HCT116 (cell line): Measurements from ENCODE around the gene USP31. TPM values are rescaled to one million over a fixed set of nuclear protein-coding genes. Genes with fewer than 3 reads are reported as not detected.

Source experiments
- ATAC-seq: fragments of 200-7000 bp; cut with Tn5 transposase; 2 replicates; pipeline ENCODE4 v1.9.1; 2020; ENCODE audit warnings: mild to moderate bottlenecking, moderate library complexity
- BruUV-seq: library from RNA; stranded (reverse); fragments of 400-500 nt; replicated peaks from 2 replicates; lab custom pipeline; 2021; lab: Mats Ljungman, UMichigan
- CTCF ChIA-PET: fragments of 300-600 bp; sonication (Branson Sonifier 250); formaldehyde crosslinking; loops from one replicate; lab custom pipeline; 2021; ENCODE audit warnings: antibody characterized with exemption; lab: Charles Lee
- POLR2A ChIA-PET: fragments of 300-600, 350-600 bp; sonication (Branson Sonifier 250); formaldehyde crosslinking; loops from one replicate; lab custom pipeline; 2021; ENCODE audit warnings: antibody characterized with exemption; lab: Charles Lee
- RAD21 ChIA-PET, 2 experiments: fragments of 300-600 bp; sonication (Branson Sonifier 250); formaldehyde crosslinking; loops; one replicate each; lab custom pipeline; 2023; ENCODE audit warnings: low total read pairs in 2 of 2; ENCODE audit not compliant: uncharacterized antibody in 2 of 2, unreplicated experiment in 2 of 2, low non-redundant PET in 1 of 2; lab: Charles Lee
- DNase-seq: peaks from one replicate; pipeline ENCODE4 v3.0.0-alpha.2; 2010; ENCODE audit warnings: low read depth, low spot score
- H2AFZ ChIP-seq: fragments of 200-600 bp; shearing (Covaris generic), sonication (generic); 2 replicates; pipeline ENCODE4 v1.6.1; 2017; ENCODE audit warnings: low read depth, mixed run types, mixed read lengths, antibody characterized with exemption, low read length; ENCODE audit not compliant: poor library complexity, severe bottlenecking
- H3K27ac ChIP-seq: 2 replicates; pipeline ENCODE4 v1.5.1; 2012; ENCODE audit warnings: low read depth, low read length
- H3K27me3 ChIP-seq: fragments of 200-600 bp; sonication (generic); 2 replicates; pipeline ENCODE4 v1.6.1; 2016; ENCODE audit warnings: mixed run types, low read length, mixed read lengths; ENCODE audit not compliant: insufficient read depth
- H3K36me3 ChIP-seq, 2 experiments: fragments of 200-500 bp in 1 of 2; fragments of 200-600 bp in 1 of 2; sonication (Bioruptor generic) in 1 of 2; sonication (generic) in 1 of 2; 2 replicates each; pipeline versions ENCODE4 v1.5.1 to v1.6.1; 2014 to 2016; ENCODE audit warnings: low read length in 2 of 2, inconsistent platforms in 1 of 2, mixed read lengths in 1 of 2, mixed run types in 1 of 2; ENCODE audit not compliant: insufficient read depth in 2 of 2, control insufficient read depth in 1 of 2
- H3K4me1 ChIP-seq, 2 experiments: fragments of 200-600 bp in 1 of 2; sonication (generic) in 1 of 2; 2 replicates each; pipeline versions ENCODE4 v1.5.1 to v1.6.1; 2012 to 2017; ENCODE audit warnings: low read length in 2 of 2, inconsistent platforms in 1 of 2, mild to moderate bottlenecking in 1 of 2, mixed read lengths in 1 of 2, mixed run types in 1 of 2, moderate library complexity in 1 of 2; ENCODE audit not compliant: insufficient read depth in 2 of 2, control insufficient read depth in 1 of 2
- H3K4me2 ChIP-seq: fragments of 200-600 bp; sonication (generic); 2 replicates; pipeline ENCODE4 v1.6.1; 2017; ENCODE audit warnings: mixed run types, low read length, mixed read lengths
- H3K4me3 ChIP-seq, 2 experiments: fragments of 200-600 bp in 1 of 2; sonication (generic) in 1 of 2; replicated peaks in 1 of 2; 2 replicates each; pipeline ENCODE4 v1.5.1; 2011 to 2016; ENCODE audit warnings: low read length in 2 of 2, control low read depth in 1 of 2, low read depth in 1 of 2, mild to moderate bottlenecking in 1 of 2, mixed read lengths in 1 of 2, mixed run types in 1 of 2
- H3K79me2 ChIP-seq: fragments of 200-600 bp; sonication (generic); 2 replicates; pipeline ENCODE4 v1.6.1; 2017; ENCODE audit warnings: mild to moderate bottlenecking, mixed run types, low read length, moderate library complexity, mixed read lengths; ENCODE audit not compliant: insufficient read depth
- H3K9ac ChIP-seq: fragments of 200-600 bp; sonication (generic); 2 replicates; pipeline ENCODE4 v1.6.1; 2016; ENCODE audit warnings: low read length, mixed read lengths
- H3K9me2 ChIP-seq: fragments of 200-600 bp; sonication (generic), shearing (Covaris generic); 2 replicates; pipeline ENCODE4 v1.6.1; 2017; ENCODE audit warnings: mixed run types, mild to moderate bottlenecking, moderate library complexity; ENCODE audit not compliant: insufficient read depth
- H3K9me3 ChIP-seq, 2 experiments: fragments of 200-500 bp in 1 of 2; fragments of 200-600 bp in 1 of 2; sonication (Bioruptor generic) in 1 of 2; sonication (generic) in 1 of 2; 2 replicates each; pipeline ENCODE4 v1.6.1; 2014 to 2017; ENCODE audit warnings: low read length in 2 of 2, mixed read lengths in 2 of 2, inconsistent platforms in 1 of 2, low read depth in 1 of 2, mild to moderate bottlenecking in 1 of 2, mixed run types in 1 of 2, moderate library complexity in 1 of 2; ENCODE audit not compliant: control insufficient read depth in 1 of 2, insufficient read depth in 1 of 2
- H4K20me1 ChIP-seq: fragments of 200-600 bp; sonication (generic), shearing (Covaris generic); 2 replicates; pipeline ENCODE4 v1.6.1; 2017; ENCODE audit warnings: mixed run types, mild to moderate bottlenecking, moderate library complexity; ENCODE audit not compliant: insufficient read depth
- CBX3 ChIP-seq: IDR thresholded peaks from 2 replicates; pipeline ENCODE4 v1.6.1; 2012; ENCODE audit warnings: low read depth
- ELF1 ChIP-seq: IDR thresholded peaks from 2 replicates; pipeline ENCODE4 v1.6.1; 2012; ENCODE audit warnings: low read depth, borderline replicate concordance
- POLR2AphosphoS5 ChIP-seq: IDR thresholded peaks from 2 replicates; pipeline ENCODE4 v1.6.1; 2011; ENCODE audit warnings: mild to moderate bottlenecking, low read depth, low read length, moderate library complexity
- RAD21 ChIP-seq: IDR thresholded peaks from 2 replicates; pipeline ENCODE4 v1.6.1; 2012; ENCODE audit warnings: low read depth, mild to moderate bottlenecking
- SP1 ChIP-seq: IDR thresholded peaks from 2 replicates; pipeline ENCODE4 v1.6.1; 2012; ENCODE audit warnings: low read depth
- SRF ChIP-seq: IDR thresholded peaks from 2 replicates; pipeline ENCODE4 v1.6.1; 2012; ENCODE audit warnings: low read depth
- TCF7L2 ChIP-seq: IDR thresholded peaks from 2 replicates; pipeline ENCODE4 v1.7.0; 2011; ENCODE audit warnings: borderline replicate concordance, inconsistent platforms; ENCODE audit not compliant: insufficient read depth, insufficient read length; ENCODE audit errors: extremely low read depth
- ZFX ChIP-seq: fragments of 450-650 bp; IDR thresholded peaks from 2 replicates; pipeline ENCODE4 v1.6.1; 2017
- intact Hi-C: fragments of 100-400 bp; cut with micrococcal nuclease; formaldehyde crosslinking; loops from 2 replicates; pipeline ENCODE4 v1.10.0; 2022
- total RNA-seq: library from RNA; stranded (reverse); gene quantifications from one replicate; pipeline ENCODE4 v1.2.1, GENCODE V29; 2021; ENCODE audit not compliant: unreplicated experiment
- TF ChIP-seq, protein P1 (sequence below): IDR thresholded peaks from 2 replicates; pipeline ENCODE4 v1.6.1; 2011; ENCODE audit warnings: mild to moderate bottlenecking, low read length, moderate library complexity; ENCODE audit not compliant: insufficient replicate concordance; ENCODE audit errors: extremely low read depth
- TF ChIP-seq, protein P2 (sequence below): IDR thresholded peaks from 2 replicates; pipeline ENCODE4 v1.6.1; 2012; ENCODE audit warnings: low read depth

Gene USP31
- total RNA-seq, 1 experiment from 2014 or later, result 12.2 TPM

DNA sequence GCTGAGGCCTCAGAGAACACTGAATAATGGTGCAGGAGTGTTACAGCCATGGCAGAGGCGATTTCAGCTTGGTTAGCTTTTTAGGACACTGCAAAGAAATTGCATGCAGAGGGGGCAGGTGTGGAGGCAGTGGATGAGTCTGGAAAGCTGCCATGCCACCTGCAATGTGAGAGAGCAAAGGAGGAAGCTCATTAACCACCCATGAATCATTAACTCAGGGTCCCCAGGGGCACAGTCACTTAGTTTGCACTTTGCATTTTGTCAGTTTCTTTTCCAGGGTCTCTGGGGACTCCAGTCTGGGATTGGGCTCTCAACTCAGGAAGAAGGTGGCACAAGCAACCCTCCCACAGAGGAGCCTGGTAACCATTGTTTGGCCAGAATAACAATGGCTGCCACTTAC is 132.9 kb downstream of the USP31 start:
- Histone ChIP-seq H3K27me3 (peaks cover 12% of the 10 kb centered on the region; the same call in 1 of the 2 replicates), H3K9ac (no peak overlapping the region), H3K9me3 (no peaks in the 10 kb centered on the region), H3K9me2 (no peaks in the 10 kb centered on the region), H3K4me3 (no peak overlapping the region), H3K27ac (no peak overlapping the region), H3K4me1 (peaks cover 0 to 4% of the 10 kb centered on the region in 2 experiments; a peak in 1 of 4 replicates), H3K79me2 (no peaks in the 10 kb centered on the region), H4K20me1 (no peaks in the 10 kb centered on the region), H2AFZ (no peak overlapping the region), H3K36me3 (no peaks in the 10 kb centered on the region), H3K4me2 (no peak overlapping the region)
- ChIA-PET RAD21 (no interaction called here), CTCF (no interaction called here), POLR2A (no interaction called here)
- intact Hi-C loops, result no loop called here
- no TSS peak for BruUV-seq
- no peak for DNase-seq
- ATAC-seq, result no peak
- no peak for TF ChIP-seq SRF
- no peak for TF ChIP-seq SP1
- no peak for TF ChIP-seq TCF7L2
- no peak for TF ChIP-seq CBX3
- no peak for TF ChIP-seq ELF1
- TF ChIP-seq, protein P1, sequence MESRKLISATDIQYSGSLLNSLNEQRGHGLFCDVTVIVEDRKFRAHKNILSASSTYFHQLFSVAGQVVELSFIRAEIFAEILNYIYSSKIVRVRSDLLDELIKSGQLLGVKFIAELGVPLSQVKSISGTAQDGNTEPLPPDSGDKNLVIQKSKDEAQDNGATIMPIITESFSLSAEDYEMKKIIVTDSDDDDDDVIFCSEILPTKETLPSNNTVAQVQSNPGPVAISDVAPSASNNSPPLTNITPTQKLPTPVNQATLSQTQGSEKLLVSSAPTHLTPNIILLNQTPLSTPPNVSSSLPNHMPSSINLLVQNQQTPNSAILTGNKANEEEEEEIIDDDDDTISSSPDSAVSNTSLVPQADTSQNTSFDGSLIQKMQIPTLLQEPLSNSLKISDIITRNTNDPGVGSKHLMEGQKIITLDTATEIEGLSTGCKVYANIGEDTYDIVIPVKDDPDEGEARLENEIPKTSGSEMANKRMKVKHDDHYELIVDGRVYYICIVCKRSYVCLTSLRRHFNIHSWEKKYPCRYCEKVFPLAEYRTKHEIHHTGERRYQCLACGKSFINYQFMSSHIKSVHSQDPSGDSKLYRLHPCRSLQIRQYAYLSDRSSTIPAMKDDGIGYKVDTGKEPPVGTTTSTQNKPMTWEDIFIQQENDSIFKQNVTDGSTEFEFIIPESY, result no peak
- TF ChIP-seq ZFX, result no peak
- no peak for TF ChIP-seq RAD21
- TF ChIP-seq, protein P2, sequence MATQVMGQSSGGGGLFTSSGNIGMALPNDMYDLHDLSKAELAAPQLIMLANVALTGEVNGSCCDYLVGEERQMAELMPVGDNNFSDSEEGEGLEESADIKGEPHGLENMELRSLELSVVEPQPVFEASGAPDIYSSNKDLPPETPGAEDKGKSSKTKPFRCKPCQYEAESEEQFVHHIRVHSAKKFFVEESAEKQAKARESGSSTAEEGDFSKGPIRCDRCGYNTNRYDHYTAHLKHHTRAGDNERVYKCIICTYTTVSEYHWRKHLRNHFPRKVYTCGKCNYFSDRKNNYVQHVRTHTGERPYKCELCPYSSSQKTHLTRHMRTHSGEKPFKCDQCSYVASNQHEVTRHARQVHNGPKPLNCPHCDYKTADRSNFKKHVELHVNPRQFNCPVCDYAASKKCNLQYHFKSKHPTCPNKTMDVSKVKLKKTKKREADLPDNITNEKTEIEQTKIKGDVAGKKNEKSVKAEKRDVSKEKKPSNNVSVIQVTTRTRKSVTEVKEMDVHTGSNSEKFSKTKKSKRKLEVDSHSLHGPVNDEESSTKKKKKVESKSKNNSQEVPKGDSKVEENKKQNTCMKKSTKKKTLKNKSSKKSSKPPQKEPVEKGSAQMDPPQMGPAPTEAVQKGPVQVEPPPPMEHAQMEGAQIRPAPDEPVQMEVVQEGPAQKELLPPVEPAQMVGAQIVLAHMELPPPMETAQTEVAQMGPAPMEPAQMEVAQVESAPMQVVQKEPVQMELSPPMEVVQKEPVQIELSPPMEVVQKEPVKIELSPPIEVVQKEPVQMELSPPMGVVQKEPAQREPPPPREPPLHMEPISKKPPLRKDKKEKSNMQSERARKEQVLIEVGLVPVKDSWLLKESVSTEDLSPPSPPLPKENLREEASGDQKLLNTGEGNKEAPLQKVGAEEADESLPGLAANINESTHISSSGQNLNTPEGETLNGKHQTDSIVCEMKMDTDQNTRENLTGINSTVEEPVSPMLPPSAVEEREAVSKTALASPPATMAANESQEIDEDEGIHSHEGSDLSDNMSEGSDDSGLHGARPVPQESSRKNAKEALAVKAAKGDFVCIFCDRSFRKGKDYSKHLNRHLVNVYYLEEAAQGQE, result no peak
- no peak for TF ChIP-seq POLR2AphosphoS5
